Central memory CD8-positive, alpha-beta T cell (primary cell): ENCODE results near the gene ALCAM.
"Not testable (repeated sequence)": the region's sequence is repeated elsewhere in the genome, so short reads cannot be mapped to it uniquely, and the experiment has no call there.

Experiments
- ATAC-seq: fragments of 150-1000 bp; cut with Tn5 transposase; replicated peaks from 2 replicates; pipeline ENCODE4 v1.10.0; 2022; ENCODE audit warnings: mild to moderate bottlenecking, moderate FRiP score, moderate number of reproducible peaks; ENCODE audit not compliant: poor library complexity, severe bottlenecking; ENCODE audit errors: extremely low read depth
- DNase-seq, 2 donors: peaks; one replicate each; pipeline ENCODE4 v3.0.0; 2021; ENCODE audit warnings: low spot score in 2 of 2
- H3K27ac Mint-ChIP-seq: one replicate; pipeline ENCODE4 v1.8.0; 2022; ENCODE audit warnings: low read depth, mild to moderate bottlenecking, moderate library complexity, mixed read lengths
- H3K27me3 Mint-ChIP-seq: one replicate; pipeline ENCODE4 v1.8.0; 2022; ENCODE audit warnings: mixed read lengths
- H3K36me3 Mint-ChIP-seq: one replicate; pipeline ENCODE4 v1.8.0; 2022; ENCODE audit warnings: mild to moderate bottlenecking, moderate library complexity, mixed read lengths; ENCODE audit not compliant: insufficient read depth
- H3K4me1 Mint-ChIP-seq: one replicate; pipeline ENCODE4 v1.8.0; 2022; ENCODE audit warnings: mixed read lengths
- H3K4me3 Mint-ChIP-seq: one replicate; pipeline ENCODE4 v1.8.0; 2022; ENCODE audit warnings: mild to moderate bottlenecking, moderate library complexity, mixed read lengths
- H3K9me3 Mint-ChIP-seq: one replicate; pipeline ENCODE4 v1.8.0; 2022; ENCODE audit warnings: mixed read lengths

ALCAM gene

GRCh38 chr3:105584003-105584790 is 217.5 kb downstream of the ALCAM start:
- Mint-ChIP-seq H3K9me3 (no peaks in the 10 kb centered on the region), H3K4me3 (no peak overlapping the region), H3K4me1 (no peaks in the 10 kb centered on the region), H3K27ac (no peak overlapping the region), H3K36me3 (no peaks in the 10 kb centered on the region), H3K27me3 (no peaks in the 10 kb centered on the region)
- DNase-seq (no peak), ATAC-seq (no peak)

- DNase-seq (no peak), ATAC-seq (no peak)
- Mint-ChIP-seq H3K27me3 (no peaks in the 10 kb centered on the region), H3K9me3 (peaks cover 5% of the 10 kb centered on the region), H3K36me3 (no peaks in the 10 kb centered on the region), H3K4me1 (no peaks in the 10 kb centered on the region), H3K27ac (no peak overlapping the region), H3K4me3 (no peak overlapping the region)
Measured at GRCh38 chr3:105593315-105593714, 226.6 kb downstream of the ALCAM start.

- Mint-ChIP-seq H3K4me3 (no peak overlapping the region), H3K27ac (no peak overlapping the region), H3K4me1 (no peaks in the 10 kb centered on the region), H3K9me3 (peaks cover 5% of the 10 kb centered on the region), H3K27me3 (no peaks in the 10 kb centered on the region), H3K36me3 (no peaks in the 10 kb centered on the region)
- ATAC-seq (no peak), DNase-seq (no peak)
Measured at GRCh38 chr3:105594219-105594618, 227.5 kb downstream of the ALCAM start.

- no peak overlapping the region for H3K27ac Mint-ChIP-seq
- DNase-seq (no peak), ATAC-seq (no peak)
- no peaks in the 10 kb centered on the region for H3K9me3 Mint-ChIP-seq
- H3K4me1 Mint-ChIP-seq: no peaks in the 10 kb centered on the region
- no peaks in the 10 kb centered on the region for H3K27me3 Mint-ChIP-seq
- no peak overlapping the region for H3K4me3 Mint-ChIP-seq
- H3K36me3 Mint-ChIP-seq: no peaks in the 10 kb centered on the region
Measured at GRCh38 chr3:105598042-105598796, 231.5 kb downstream of the ALCAM start.

DNA sequence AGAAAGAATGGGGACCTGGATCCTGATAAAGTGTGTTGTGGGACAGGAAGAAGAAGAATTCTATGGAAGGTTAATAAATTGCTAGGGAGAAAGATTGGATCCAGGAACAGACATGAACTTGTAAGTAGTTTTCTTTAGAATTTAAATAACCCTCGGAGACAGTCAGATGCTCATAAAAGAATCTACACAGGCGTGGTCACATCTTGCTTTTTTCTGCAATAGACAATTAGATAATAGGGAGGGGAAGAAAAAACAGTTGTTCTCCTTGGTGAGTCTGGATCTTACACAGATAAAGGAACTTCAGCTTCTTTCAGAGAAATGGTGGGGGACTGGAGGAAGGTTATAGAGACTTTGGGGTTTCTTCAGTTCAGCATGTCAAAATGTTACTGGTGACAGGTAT is 232.6 kb downstream of the ALCAM start:
- ATAC-seq (no peak), DNase-seq (no peak)
- no peaks in the 10 kb centered on the region for H3K36me3 Mint-ChIP-seq
- no peaks in the 10 kb centered on the region for H3K27me3 Mint-ChIP-seq
- no peak overlapping the region for H3K4me3 Mint-ChIP-seq
- no peaks in the 10 kb centered on the region for H3K9me3 Mint-ChIP-seq
- no peaks in the 10 kb centered on the region for H3K4me1 Mint-ChIP-seq
- no peak overlapping the region for H3K27ac Mint-ChIP-seq

- H3K36me3 Mint-ChIP-seq, H3K4me1 Mint-ChIP-seq, H3K4me3 Mint-ChIP-seq, H3K9me3 Mint-ChIP-seq, H3K27ac Mint-ChIP-seq, DNase-seq, ATAC-seq, H3K27me3 Mint-ChIP-seq: not testable (repeated sequence)
Measured at GRCh38 chr3:105601756-105602155, 235.0 kb downstream of the ALCAM start.

DNA sequence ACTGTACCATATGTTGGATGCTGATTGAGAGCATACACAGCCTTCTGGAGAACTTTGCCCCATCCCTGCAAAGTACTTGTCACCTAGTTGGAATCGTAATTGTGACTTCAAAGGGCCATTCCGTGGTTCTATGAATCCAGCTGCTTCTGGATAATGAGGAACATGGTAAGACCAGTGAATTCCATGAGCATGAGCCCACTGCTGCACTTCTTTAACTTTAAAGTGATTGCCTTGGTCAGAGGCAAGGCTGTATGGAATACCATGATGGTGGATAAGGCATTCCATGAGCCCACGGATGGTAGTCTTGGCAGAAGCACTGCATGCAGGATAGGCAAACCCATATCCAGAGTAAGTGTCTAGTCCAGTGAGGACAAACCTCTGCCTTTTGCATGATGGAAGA is 235.6 kb downstream of the ALCAM start:
- not testable (repeated sequence) for H3K9me3 Mint-ChIP-seq, H3K4me3 Mint-ChIP-seq, H3K27ac Mint-ChIP-seq, H3K36me3 Mint-ChIP-seq, H3K4me1 Mint-ChIP-seq, ATAC-seq, H3K27me3 Mint-ChIP-seq, DNase-seq

DNA sequence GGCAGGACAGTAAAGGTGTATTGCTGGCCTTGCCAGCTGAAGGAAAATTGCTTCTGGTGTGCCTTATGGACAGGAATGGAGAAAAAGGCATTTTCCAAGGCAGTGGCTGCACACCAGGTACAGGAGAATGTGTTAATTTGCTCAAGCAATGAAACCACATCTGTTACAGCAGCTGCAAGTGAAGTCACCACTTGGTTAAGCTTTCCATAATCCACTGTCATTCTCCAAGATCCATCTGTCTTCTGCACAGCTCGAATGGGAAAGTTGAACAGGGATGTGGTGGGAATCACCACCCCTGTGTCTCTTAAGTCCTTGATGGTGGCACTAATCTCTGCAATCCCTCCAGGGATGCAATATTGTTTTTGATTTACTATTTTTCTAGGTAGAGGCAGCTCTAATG is 236.8 kb downstream of the ALCAM start:
- not testable (repeated sequence) for H3K27ac Mint-ChIP-seq, H3K36me3 Mint-ChIP-seq, ATAC-seq, H3K27me3 Mint-ChIP-seq, H3K4me3 Mint-ChIP-seq, H3K9me3 Mint-ChIP-seq, H3K4me1 Mint-ChIP-seq, DNase-seq

DNA sequence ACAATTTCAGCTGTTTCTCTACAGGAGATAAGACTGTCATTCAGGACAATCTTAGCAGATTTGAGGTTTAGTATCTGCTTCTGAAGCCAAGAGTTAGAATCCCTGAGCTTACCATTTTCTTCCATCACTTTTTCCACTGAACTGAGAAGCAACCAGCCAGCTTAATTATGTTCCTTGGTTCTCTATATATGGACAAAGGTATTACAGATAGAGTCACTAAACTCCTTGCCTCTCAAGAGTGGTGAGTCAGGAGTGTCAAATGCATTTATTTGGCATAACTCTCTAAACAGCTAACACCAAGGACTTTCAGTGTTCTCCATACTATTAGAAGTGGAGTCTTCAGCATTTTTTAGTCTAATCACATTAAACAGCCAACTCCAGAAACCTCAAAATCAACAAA is 239.3 kb downstream of the ALCAM start:
- no peak for ATAC-seq
- Mint-ChIP-seq H3K4me3 (no peak overlapping the region), H3K27ac (no peak overlapping the region), H3K4me1 (no peaks in the 10 kb centered on the region), H3K9me3 (no peaks in the 10 kb centered on the region), H3K27me3 (no peaks in the 10 kb centered on the region), H3K36me3 (no peaks in the 10 kb centered on the region)
- no peak for DNase-seq

- Mint-ChIP-seq H3K27me3 (no peaks in the 10 kb centered on the region), H3K4me3 (no peak overlapping the region), H3K4me1 (no peaks in the 10 kb centered on the region), H3K36me3 (no peaks in the 10 kb centered on the region), H3K9me3 (no peaks in the 10 kb centered on the region), H3K27ac (no peak overlapping the region)
- ATAC-seq: no peak
- no peak for DNase-seq
Measured at GRCh38 chr3:105608623-105609022, 241.9 kb downstream of the ALCAM start.

GRCh38 chr3:105610473-105610872 is 243.8 kb downstream of the ALCAM start:
- Mint-ChIP-seq H3K4me1 (no peaks in the 10 kb centered on the region), H3K36me3 (no peaks in the 10 kb centered on the region), H3K27ac (no peak overlapping the region), H3K27me3 (no peaks in the 10 kb centered on the region), H3K4me3 (no peak overlapping the region), H3K9me3 (no peaks in the 10 kb centered on the region)
- no peak for DNase-seq
- no peak for ATAC-seq

DNA sequence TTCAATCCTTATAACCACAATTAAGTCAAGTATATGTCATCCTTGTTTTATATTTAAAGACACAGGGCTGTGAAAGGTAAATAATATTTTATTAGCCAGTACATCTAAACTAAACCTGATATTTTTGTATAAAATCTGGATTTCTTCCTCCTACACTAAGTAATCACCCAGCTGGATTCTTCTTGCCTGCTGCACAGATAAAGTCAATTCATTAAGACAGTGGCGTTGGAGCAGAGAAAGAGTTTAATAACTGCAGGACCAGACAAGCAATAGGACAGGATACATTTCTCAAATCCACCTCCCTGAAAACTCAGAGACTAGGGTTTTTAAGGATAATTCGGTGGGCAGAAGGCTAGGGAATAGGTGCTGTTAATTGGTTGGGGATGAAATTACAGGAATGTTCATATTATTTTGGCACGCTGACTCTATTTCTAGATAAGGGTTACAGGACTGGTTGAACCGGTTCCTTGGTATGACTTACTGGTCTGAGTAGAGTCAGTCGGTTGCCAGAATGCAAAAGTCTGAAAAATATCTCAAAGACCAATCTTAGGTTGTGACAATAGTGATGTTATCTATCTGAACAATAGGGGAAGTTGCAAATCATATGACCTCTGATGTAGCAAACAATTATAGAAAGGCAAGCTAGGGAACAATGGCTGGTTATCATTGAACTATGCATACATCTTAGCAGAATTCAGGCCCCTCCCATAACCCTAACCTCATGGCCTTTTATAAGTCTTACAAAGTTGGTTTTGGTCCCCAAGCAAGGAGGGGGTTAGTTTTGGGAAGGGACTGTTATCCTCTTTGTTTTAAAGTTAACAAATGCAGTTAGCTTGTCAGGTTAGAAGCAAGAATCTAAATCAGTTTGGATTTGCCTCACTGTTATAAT is 244.8 kb downstream of the ALCAM start:
- Mint-ChIP-seq H3K4me1 (no peaks in the 10 kb centered on the region), H3K27me3 (no peaks in the 10 kb centered on the region), H3K36me3 (no peaks in the 10 kb centered on the region), H3K4me3 (no peak overlapping the region), H3K27ac (no peak overlapping the region), H3K9me3 (no peaks in the 10 kb centered on the region)
- no peak for DNase-seq
- ATAC-seq: no peak
